Right cardiac atrium (tissue), 5 donors: ENCODE data around the gene SPP1. TPM values are rescaled to one million over a fixed set of nuclear protein-coding genes. Genes with fewer than 3 reads are reported as not detected.
"Not testable (repeated sequence)": the region's sequence is repeated elsewhere in the genome, so short reads cannot be mapped to it uniquely, and the experiment has no call there.

Experiments
- ATAC-seq, 2 donors: fragments of 200-7000 bp; cut with Tn5 transposase; one replicate each; pipeline versions ENCODE4 v1.8.0 to v1.9.1; 2020; ENCODE audit warnings: moderate library complexity in 2 of 2, mild to moderate bottlenecking in 1 of 2
- DNase-seq, 3 donors: peaks; one replicate each; pipeline ENCODE4 v3.0.0-alpha.2; 2020
- H3K27ac ChIP-seq: one replicate; pipeline ENCODE4 v1.5.1; 2013; ENCODE audit warnings: mild to moderate bottlenecking, low read length, control low read depth, moderate library complexity
- H3K27me3 ChIP-seq: one replicate; pipeline ENCODE4 v1.6.1; 2013; ENCODE audit not compliant: control insufficient read depth, insufficient read depth
- H3K4me1 ChIP-seq: one replicate; pipeline ENCODE4 v1.6.1; 2013; ENCODE audit warnings: low read length; ENCODE audit not compliant: control insufficient read depth, insufficient read depth
- H3K4me3 ChIP-seq: one replicate; pipeline ENCODE4 v1.5.1; 2013; ENCODE audit warnings: low read length, control low read depth
- H3K9me3 ChIP-seq: one replicate; pipeline ENCODE4 v1.6.1; 2013; ENCODE audit warnings: low read length; ENCODE audit not compliant: control insufficient read depth
- WGBS: extraction: QIAGEN DNeasy Blood & Tissue Kit; methylation state at CpG from one replicate; pipeline ENCODE4 v1.1.7; 2013; 5-methylcytosine and 5-hydroxymethylcytosine counted together
- intact Hi-C, 4 donors: fragments of 100-400 bp; cut with DNase I; formaldehyde crosslinking; loops; one replicate each; pipeline versions ENCODE4 v1.11.0 to v1.14.0; 2022 to 2023
- polyA plus RNA-seq: library from polyadenylated mRNA; stranded (reverse); fragments of 200-250 nt; gene quantifications from one replicate; pipeline ENCODE4 v1.2.3, GENCODE V29; 2013
- total RNA-seq, 4 donors: library from RNA; stranded (reverse); fragmentation: NEBNext Ultra II Directional; extraction: Animal tissue kit (Norgen Biotek cat#: 25700); gene quantifications; one replicate each; pipeline ENCODE4 v1.2.1, GENCODE V29; 2021
- donor health status: healthy with polysubstance abuse.
- donor health status: DM: no; HTN: yes; CAD: no.
- donor health status: DM: no; HTN: no; CAD: no.
- donor health status: DM: no; HTN: yes; CAD: no; lungs with severe emphysema.
- donor health status: DM: yes; HTN: yes; CAD: no.

Gene SPP1
- total and polyA plus RNA-seq, 5 donors = 3.1 to 38.8 (median 20.9) TPM

GRCh38 chr4:87939978-87940690 is 35.4 kb upstream of the SPP1 start:
- intact Hi-C loops = no loop called here
- no peaks in the 10 kb centered on the region for H3K4me1 ChIP-seq
- H3K27ac ChIP-seq = no peak overlapping the region
- 73% methylated on average over 2 of the region's 2 CpGs for WGBS
- DNase-seq = no peak
- H3K9me3 ChIP-seq = no peaks in the 10 kb centered on the region
- H3K27me3 ChIP-seq = no peaks in the 10 kb centered on the region
- no peak for ATAC-seq
- H3K4me3 ChIP-seq = no peak overlapping the region

GRCh38 chr4:87940809-87941208 is 34.7 kb upstream of the SPP1 start:
- H3K9me3 ChIP-seq, H3K4me3 ChIP-seq, H3K4me1 ChIP-seq, DNase-seq, H3K27ac ChIP-seq, ATAC-seq, H3K27me3 ChIP-seq, intact Hi-C loops: not testable (repeated sequence)
- 93% methylated on average over 2 of the region's 2 CpGs for WGBS

GRCh38 chr4:87941537-87942392 is 33.7 kb upstream of the SPP1 start:
- Histone ChIP-seq H3K4me3 (no peak overlapping the region), H3K27ac (no peak overlapping the region), H3K9me3 (no peaks in the 10 kb centered on the region), H3K27me3 (no peaks in the 10 kb centered on the region), H3K4me1 (no peaks in the 10 kb centered on the region)
- intact Hi-C loops = no loop called here
- ATAC-seq = no peak
- DNase-seq = no peak
- WGBS = 61% methylated on average over 5 of the region's 5 CpGs

GRCh38 chr4:87943660-87944149 is 31.8 kb upstream of the SPP1 start:
- Histone ChIP-seq H3K27me3 (no peaks in the 10 kb centered on the region), H3K4me3 (no peak overlapping the region), H3K4me1 (no peaks in the 10 kb centered on the region), H3K9me3 (no peaks in the 10 kb centered on the region), H3K27ac (no peak overlapping the region)
- ATAC-seq (no peak), DNase-seq (no peak)
- intact Hi-C loops = no loop called here
- 89% methylated on average over 3 of the region's 3 CpGs for WGBS

- no peak for ATAC-seq
- Histone ChIP-seq H3K9me3 (no peaks in the 10 kb centered on the region), H3K4me3 (no peak overlapping the region), H3K27ac (no peak overlapping the region), H3K27me3 (no peaks in the 10 kb centered on the region), H3K4me1 (no peaks in the 10 kb centered on the region)
- intact Hi-C loops = no loop called here
- DNase-seq = no peak
- WGBS = 89% methylated on average over 8 of the region's 8 CpGs
Measured at GRCh38 chr4:87944967-87945366, 30.5 kb upstream of the SPP1 start.

- ATAC-seq (peak in 1 of 2 donors; percentile 46), DNase-seq (no peak)
- H3K27ac ChIP-seq = no peak overlapping the region
- intact Hi-C loops = no loop called here
- H3K4me3 ChIP-seq = no peak overlapping the region
- WGBS = 79% methylated on average over 3 of the region's 3 CpGs
- no peaks in the 10 kb centered on the region for H3K27me3 ChIP-seq
- peaks cover 1% of the 10 kb centered on the region for H3K4me1 ChIP-seq
- H3K9me3 ChIP-seq = no peaks in the 10 kb centered on the region
Measured at GRCh38 chr4:87946766-87947165, 28.7 kb upstream of the SPP1 start.

GRCh38 chr4:87947381-87948160 is 27.9 kb upstream of the SPP1 start:
- DNase-seq = no peak
- no peak overlapping the region for H3K27ac ChIP-seq
- WGBS = 83% methylated on average over 6 of the region's 6 CpGs
- H3K27me3 ChIP-seq = no peaks in the 10 kb centered on the region
- no peak for ATAC-seq
- peaks cover 1% of the 10 kb centered on the region for H3K4me1 ChIP-seq
- no peaks in the 10 kb centered on the region for H3K9me3 ChIP-seq
- no peak overlapping the region for H3K4me3 ChIP-seq
- intact Hi-C loops = no loop called here

- Histone ChIP-seq H3K27me3 (no peaks in the 10 kb centered on the region), H3K9me3 (no peaks in the 10 kb centered on the region), H3K27ac (no peak overlapping the region), H3K4me3 (no peak overlapping the region), H3K4me1 (peaks cover 1% of the 10 kb centered on the region)
- peak; percentile 52 to 78 for ATAC-seq
- intact Hi-C loops = no loop called here
- no peak for DNase-seq
- 37% methylated on average over 1 of the region's 1 CpG for WGBS
Measured at GRCh38 chr4:87949961-87950360, 25.6 kb upstream of the SPP1 start.

GRCh38 chr4:87950493-87950892 is 25.0 kb upstream of the SPP1 start:
- H3K27me3 ChIP-seq = no peaks in the 10 kb centered on the region
- no peak for DNase-seq
- intact Hi-C loops = no loop called here
- no peak overlapping the region for H3K4me3 ChIP-seq
- no peak for ATAC-seq
- no peak overlapping the region for H3K27ac ChIP-seq
- no peaks in the 10 kb centered on the region for H3K9me3 ChIP-seq
- H3K4me1 ChIP-seq = peaks cover 1% of the 10 kb centered on the region

GRCh38 chr4:87950936-87951511 is 24.5 kb upstream of the SPP1 start:
- WGBS = 81% methylated on average over 3 of the region's 3 CpGs
- no peak for ATAC-seq
- Histone ChIP-seq H3K4me1 (peaks cover 1% of the 10 kb centered on the region), H3K27ac (no peak overlapping the region), H3K27me3 (no peaks in the 10 kb centered on the region), H3K4me3 (no peak overlapping the region), H3K9me3 (no peaks in the 10 kb centered on the region)
- intact Hi-C loops = no loop called here
- DNase-seq = no peak
